Gastrocnemius medialis (tissue), 4 donors: ENCODE measurements around the gene TRHDE.

ENCODE experiments used
- POLR2A ChIP-seq, 2 donors: fragments of 450-650 bp; IDR thresholded peaks; one replicate each; pipeline ENCODE4 v1.6.1; 2017; ENCODE audit warnings: antibody characterized with exemption in 2 of 2, mild to moderate bottlenecking in 2 of 2, moderate library complexity in 2 of 2
- TF ChIP-seq, protein P1 (sequence below), 5 experiments: fragments of 450-650 bp in 3 of 5; fragments of 200-600 bp in 2 of 5; sonication (generic) in 2 of 5; IDR thresholded peaks in 4 of 5; conservative IDR thresholded peaks in 1 of 5; 1 replicate in 4 of 5; 2 replicates in 1 of 5; pipeline ENCODE4 v1.5.1; 2016 to 2019; ENCODE audit warnings: antibody characterized with exemption in 5 of 5, mild to moderate bottlenecking in 3 of 5, moderate library complexity in 3 of 5

GRCh38 chr12:72330784-72331183, 58.6 kb downstream of the TRHDE start:
- TF ChIP-seq, protein P1, sequence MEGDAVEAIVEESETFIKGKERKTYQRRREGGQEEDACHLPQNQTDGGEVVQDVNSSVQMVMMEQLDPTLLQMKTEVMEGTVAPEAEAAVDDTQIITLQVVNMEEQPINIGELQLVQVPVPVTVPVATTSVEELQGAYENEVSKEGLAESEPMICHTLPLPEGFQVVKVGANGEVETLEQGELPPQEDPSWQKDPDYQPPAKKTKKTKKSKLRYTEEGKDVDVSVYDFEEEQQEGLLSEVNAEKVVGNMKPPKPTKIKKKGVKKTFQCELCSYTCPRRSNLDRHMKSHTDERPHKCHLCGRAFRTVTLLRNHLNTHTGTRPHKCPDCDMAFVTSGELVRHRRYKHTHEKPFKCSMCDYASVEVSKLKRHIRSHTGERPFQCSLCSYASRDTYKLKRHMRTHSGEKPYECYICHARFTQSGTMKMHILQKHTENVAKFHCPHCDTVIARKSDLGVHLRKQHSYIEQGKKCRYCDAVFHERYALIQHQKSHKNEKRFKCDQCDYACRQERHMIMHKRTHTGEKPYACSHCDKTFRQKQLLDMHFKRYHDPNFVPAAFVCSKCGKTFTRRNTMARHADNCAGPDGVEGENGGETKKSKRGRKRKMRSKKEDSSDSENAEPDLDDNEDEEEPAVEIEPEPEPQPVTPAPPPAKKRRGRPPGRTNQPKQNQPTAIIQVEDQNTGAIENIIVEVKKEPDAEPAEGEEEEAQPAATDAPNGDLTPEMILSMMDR (IDR thresholded peaks at IDR 0.05 in 4 of 5, conservative IDR thresholded peaks at IDR 0.05 in 1 of 5), result no peak
- TF ChIP-seq POLR2A (IDR thresholded peaks at IDR 0.05), result no peak
